Measurements from ENCODE around the gene MISP3. TPM values are rescaled to one million over a fixed set of nuclear protein-coding genes. Genes with fewer than 3 reads are reported as not detected.
"Not testable (repeated sequence)": the region's sequence is repeated elsewhere in the genome, so short reads cannot be mapped to it uniquely, and the experiment has no call there.

MISP3 gene
- total RNA-seq, 8 experiments from 2014 or later, result 0.51 to 7.6 (median 2.1) TPM

GRCh38 chr19:14042659-14043608, 29.7 kb upstream of the MISP3 start:
- in situ Hi-C loops (cut with MboI; ENCODE audit: low pct_unique_long_range_greater_than_20kb in 2 of 9, low sequenced_read_pairs in 9 of 9, unreplicated experiment in 9 of 9); H3K27ac ChIP-seq; H3K4me1 ChIP-seq (replicated peaks in 1 of 2); H3K4me3 ChIP-seq: not testable (repeated sequence)
- WGBS, 10 experiments, result 0 to 100% (median 21%) methylated on average over 1 to 11 of the region's 19 CpGs; no CpG with 5 or more reads in 2 of the 10 experiments
- ATAC-seq (replicated peaks in 6 of 8), result peak in 7 of 8 experiments; percentile 37 to 99 (median 78)

GRCh38 chr19:14047866-14048265, 24.7 kb upstream of the MISP3 start:
- H3K27ac ChIP-seq; H3K4me3 ChIP-seq; ATAC-seq (replicated peaks in 6 of 8); H3K4me1 ChIP-seq (replicated peaks in 1 of 2); in situ Hi-C loops (cut with MboI; ENCODE audit: low pct_unique_long_range_greater_than_20kb in 2 of 9, low sequenced_read_pairs in 9 of 9, unreplicated experiment in 9 of 9): not testable (repeated sequence)
- 68 to 100% (median 90%) methylated on average over 1 to 5 of the region's 10 CpGs; no CpG with 5 or more reads in 1 of the 10 experiments for WGBS, 10 experiments

GRCh38 chr19:14048443-14049153, 24.0 kb upstream of the MISP3 start:
- 60 to 100% (median 78%) methylated on average over 1 to 3 of the region's 8 CpGs; no CpG with 5 or more reads in 4 of the 10 experiments for WGBS, 10 experiments
- no peak overlapping the region for H3K4me3 ChIP-seq
- peak in 3 of 8 experiments; percentile 77 to 79 (median 78) for ATAC-seq (replicated peaks in 6 of 8)
- no peaks in the 10 kb centered on the region for H3K4me1 ChIP-seq (replicated peaks in 1 of 2)
- no peak overlapping the region for H3K27ac ChIP-seq
- in situ Hi-C loops (cut with MboI; ENCODE audit: low pct_unique_long_range_greater_than_20kb in 2 of 9, low sequenced_read_pairs in 9 of 9, unreplicated experiment in 9 of 9), result no loop called here

- WGBS, 10 experiments, result 80 to 100% (median 90%) methylated on average over 1 to 3 of the region's 4 CpGs; no CpG with 5 or more reads in 1 of the 10 experiments
- no peaks in the 10 kb centered on the region for H3K4me1 ChIP-seq (replicated peaks in 1 of 2)
- in situ Hi-C loops (cut with MboI; ENCODE audit: low pct_unique_long_range_greater_than_20kb in 2 of 9, low sequenced_read_pairs in 9 of 9, unreplicated experiment in 9 of 9), result loop anchor here in 6 of 9 experiments (25.0 kb wide), 2 partner anchors 163 to 463 kb away; partner anchors contain the start of gene NANOS3 (in 6 of the 6)
- no peak for ATAC-seq (replicated peaks in 6 of 8)
- H3K27ac ChIP-seq, result no peak overlapping the region
- no peak overlapping the region for H3K4me3 ChIP-seq
Measured at GRCh38 chr19:14050512-14050911, 22.1 kb upstream of the MISP3 start.

DNA sequence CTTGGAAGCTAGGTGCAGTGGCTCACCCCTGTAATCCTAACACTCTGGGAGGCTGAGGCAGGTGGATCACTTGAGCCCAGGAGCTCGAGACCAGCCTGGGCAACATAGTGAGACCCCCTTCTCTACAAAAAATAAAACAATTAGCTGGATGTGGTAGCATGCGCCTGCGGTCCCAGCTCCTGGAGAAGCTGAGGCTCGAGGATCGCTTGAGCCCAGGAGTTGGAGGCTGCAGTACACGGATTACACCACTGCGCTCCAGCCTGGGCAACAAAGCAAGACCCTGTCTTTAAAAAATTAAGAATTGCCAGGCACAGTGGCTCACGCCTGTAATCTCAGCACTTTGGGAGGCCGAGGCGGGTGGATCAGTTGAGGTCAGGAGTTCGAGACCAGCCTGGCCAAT, 21.6 kb upstream of the MISP3 start:
- not testable (repeated sequence) for H3K27ac ChIP-seq; H3K4me1 ChIP-seq (replicated peaks in 1 of 2); ATAC-seq (replicated peaks in 6 of 8); H3K4me3 ChIP-seq
- 40 to 89% (median 59%) methylated on average over 1 to 3 of the region's 11 CpGs; no CpG with 5 or more reads in 6 of the 10 experiments for WGBS, 10 experiments
- in situ Hi-C loops (cut with MboI; ENCODE audit: low pct_unique_long_range_greater_than_20kb in 2 of 9, low sequenced_read_pairs in 9 of 9, unreplicated experiment in 9 of 9), result loop anchor here in 6 of 9 experiments (25.0 kb wide), 2 partner anchors 164 to 464 kb away; partner anchors contain the start of gene NANOS3 (in 6 of the 6)

- ATAC-seq (replicated peaks in 6 of 8), result no peak
- Histone ChIP-seq H3K4me1 (replicated peaks in 1 of 2) (no peaks in the 10 kb centered on the region), H3K27ac (no peak overlapping the region), H3K4me3 (no peak overlapping the region)
- in situ Hi-C loops (cut with MboI; ENCODE audit: low pct_unique_long_range_greater_than_20kb in 2 of 9, low sequenced_read_pairs in 9 of 9, unreplicated experiment in 9 of 9), result loop anchor here in 6 of 9 experiments (25.0 kb wide), 2 partner anchors 165 to 465 kb away; partner anchors contain the start of gene NANOS3 (in 6 of the 6)
- no CpG with 5 or more reads among the region's 9 CpGs for WGBS, 10 experiments
Measured at GRCh38 chr19:14051980-14052379, 20.6 kb upstream of the MISP3 start.

DNA sequence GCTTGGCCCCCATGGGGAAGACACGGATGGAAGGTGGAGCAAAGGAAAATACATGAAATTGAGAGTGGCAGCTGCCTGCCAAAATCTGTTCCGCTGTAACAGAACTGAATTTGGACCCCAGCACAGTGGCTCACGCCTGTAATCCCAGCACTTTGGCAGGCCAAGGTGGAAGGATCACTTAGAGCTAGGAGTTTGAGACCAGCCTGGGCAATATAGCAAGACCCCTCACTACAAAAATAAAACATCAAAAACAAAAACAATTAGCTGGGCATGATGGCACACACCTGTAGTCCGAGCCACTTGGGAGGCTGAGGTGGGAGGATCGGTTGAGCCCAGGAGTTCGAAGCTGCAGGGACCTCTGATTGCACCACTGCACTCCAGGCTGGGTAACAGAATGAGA, 20.1 kb upstream of the MISP3 start:
- WGBS, 10 experiments, result 57 to 85% (median 69%) methylated on average over 1 to 5 of the region's 6 CpGs; no CpG with 5 or more reads in 6 of the 10 experiments
- Histone ChIP-seq H3K4me3 (no peak overlapping the region), H3K4me1 (replicated peaks in 1 of 2) (no peaks in the 10 kb centered on the region), H3K27ac (no peak overlapping the region)
- ATAC-seq (replicated peaks in 6 of 8), result no peak
- in situ Hi-C loops (cut with MboI; ENCODE audit: low pct_unique_long_range_greater_than_20kb in 2 of 9, low sequenced_read_pairs in 9 of 9, unreplicated experiment in 9 of 9), result loop anchor here in 6 of 9 experiments (25.0 kb wide), 2 partner anchors 165 to 465 kb away; partner anchors contain the start of gene NANOS3 (in 6 of the 6)

- ATAC-seq (replicated peaks in 6 of 8), result no peak
- in situ Hi-C loops (cut with MboI; ENCODE audit: low pct_unique_long_range_greater_than_20kb in 2 of 9, low sequenced_read_pairs in 9 of 9, unreplicated experiment in 9 of 9), result loop anchor here in 6 of 9 experiments (25.0 kb wide), 2 partner anchors 166 to 466 kb away; partner anchors contain the start of gene NANOS3 (in 6 of the 6)
- H3K4me3 ChIP-seq, result no peak overlapping the region
- no peak overlapping the region for H3K27ac ChIP-seq
- peaks cover 0 to under 1% of the 10 kb centered on the region in 2 donors for H3K4me1 ChIP-seq (replicated peaks in 1 of 2)
- 80 to 100% (median 94%) methylated on average over 1 to 3 of the region's 3 CpGs; no CpG with 5 or more reads in 3 of the 10 experiments for WGBS, 10 experiments
Measured at GRCh38 chr19:14053032-14053431, 19.6 kb upstream of the MISP3 start.

- Histone ChIP-seq H3K27ac (no peak overlapping the region), H3K4me3 (no peak overlapping the region), H3K4me1 (replicated peaks in 1 of 2) (peaks cover 0 to 4% of the 10 kb centered on the region in 2 donors)
- no peak for ATAC-seq (replicated peaks in 6 of 8)
- in situ Hi-C loops (cut with MboI; ENCODE audit: low pct_unique_long_range_greater_than_20kb in 2 of 9, low sequenced_read_pairs in 9 of 9, unreplicated experiment in 9 of 9), result loop anchor here in 6 of 9 experiments (25.0 kb wide), 2 partner anchors 166 to 466 kb away; partner anchors contain the start of gene NANOS3 (in 6 of the 6)
- WGBS, 10 experiments, result 100% methylated on average over 2 to 3 of the region's 11 CpGs; no CpG with 5 or more reads in 8 of the 10 experiments
Measured at GRCh38 chr19:14053500-14053899, 19.1 kb upstream of the MISP3 start.

GRCh38 chr19:14054099-14054498, 18.5 kb upstream of the MISP3 start:
- Histone ChIP-seq H3K4me1 (replicated peaks in 1 of 2) (peaks cover 0 to 4% of the 10 kb centered on the region in 2 donors), H3K27ac (no peak overlapping the region), H3K4me3 (no peak overlapping the region)
- no peak for ATAC-seq (replicated peaks in 6 of 8)
- 65 to 96% (median 84%) methylated on average over 2 to 6 of the region's 6 CpGs for WGBS, 10 experiments
- in situ Hi-C loops (cut with MboI; ENCODE audit: low pct_unique_long_range_greater_than_20kb in 2 of 9, low sequenced_read_pairs in 9 of 9, unreplicated experiment in 9 of 9), result loop anchor here in 6 of 9 experiments (25.0 kb wide), 2 partner anchors 167 to 467 kb away; partner anchors contain the start of gene NANOS3 (in 6 of the 6)

- ATAC-seq (replicated peaks in 6 of 8), result no peak
- H3K27ac ChIP-seq, result no peak overlapping the region
- in situ Hi-C loops (cut with MboI; ENCODE audit: low pct_unique_long_range_greater_than_20kb in 2 of 9, low sequenced_read_pairs in 9 of 9, unreplicated experiment in 9 of 9), result loop anchor here in 6 of 9 experiments (25.0 kb wide), 2 partner anchors 167 to 467 kb away; partner anchors contain the start of gene NANOS3 (in 6 of the 6)
- peaks cover 2 to 4% of the 10 kb centered on the region in 2 donors for H3K4me1 ChIP-seq (replicated peaks in 1 of 2)
- WGBS, 10 experiments, result no CpG with 5 or more reads among the region's 11 CpGs
- no peak overlapping the region for H3K4me3 ChIP-seq
Measured at GRCh38 chr19:14054721-14055120, 17.9 kb upstream of the MISP3 start.

- no peak for ATAC-seq (replicated peaks in 6 of 8)
- 43 to 100% (median 100%) methylated on average over 1 of the region's 3 CpGs; no CpG with 5 or more reads in 6 of the 10 experiments for WGBS, 10 experiments
- in situ Hi-C loops (cut with MboI; ENCODE audit: low pct_unique_long_range_greater_than_20kb in 2 of 9, low sequenced_read_pairs in 9 of 9, unreplicated experiment in 9 of 9), result loop anchor here in 6 of 9 experiments (25.0 kb wide), 2 partner anchors 168 to 468 kb away; partner anchors contain the start of gene NANOS3 (in 6 of the 6)
- Histone ChIP-seq H3K27ac (no peak overlapping the region), H3K4me3 (no peak overlapping the region), H3K4me1 (replicated peaks in 1 of 2) (peaks cover 4% of the 10 kb centered on the region in 2 donors)
Measured at GRCh38 chr19:14055396-14055795, 17.2 kb upstream of the MISP3 start.
